GM19468 (cell line): Measurements from ENCODE around the gene LIPC.

Experiments used
- ATAC-seq: cut with Tn5 transposase; IDR thresholded peaks from one replicate; pipeline ENCODE4 v1.9.1; 2021; ENCODE audit warnings: mild to moderate bottlenecking, moderate library complexity, moderate number of reproducible peaks; ENCODE audit not compliant: unreplicated experiment; ENCODE audit errors: extremely low read depth

The LIPC gene

GRCh38 chr15:58432401-58432800 is 610 bp downstream of the LIPC start:
- ATAC-seq = no peak

GRCh38 chr15:58433597-58434333 is 2.0 kb downstream of the LIPC start:
- ATAC-seq = no peak

- ATAC-seq = no peak
Measured at GRCh38 chr15:58434334-58434875, 2.6 kb downstream of the LIPC start.

GRCh38 chr15:58436552-58436951 is 4.8 kb downstream of the LIPC start:
- no peak for ATAC-seq

GRCh38 chr15:58437531-58438105 is 5.8 kb downstream of the LIPC start:
- ATAC-seq = no peak

GRCh38 chr15:58438111-58438510 is 6.3 kb downstream of the LIPC start:
- ATAC-seq = no peak

- no peak for ATAC-seq
Measured at GRCh38 chr15:58438956-58439355, 7.2 kb downstream of the LIPC start.

DNA sequence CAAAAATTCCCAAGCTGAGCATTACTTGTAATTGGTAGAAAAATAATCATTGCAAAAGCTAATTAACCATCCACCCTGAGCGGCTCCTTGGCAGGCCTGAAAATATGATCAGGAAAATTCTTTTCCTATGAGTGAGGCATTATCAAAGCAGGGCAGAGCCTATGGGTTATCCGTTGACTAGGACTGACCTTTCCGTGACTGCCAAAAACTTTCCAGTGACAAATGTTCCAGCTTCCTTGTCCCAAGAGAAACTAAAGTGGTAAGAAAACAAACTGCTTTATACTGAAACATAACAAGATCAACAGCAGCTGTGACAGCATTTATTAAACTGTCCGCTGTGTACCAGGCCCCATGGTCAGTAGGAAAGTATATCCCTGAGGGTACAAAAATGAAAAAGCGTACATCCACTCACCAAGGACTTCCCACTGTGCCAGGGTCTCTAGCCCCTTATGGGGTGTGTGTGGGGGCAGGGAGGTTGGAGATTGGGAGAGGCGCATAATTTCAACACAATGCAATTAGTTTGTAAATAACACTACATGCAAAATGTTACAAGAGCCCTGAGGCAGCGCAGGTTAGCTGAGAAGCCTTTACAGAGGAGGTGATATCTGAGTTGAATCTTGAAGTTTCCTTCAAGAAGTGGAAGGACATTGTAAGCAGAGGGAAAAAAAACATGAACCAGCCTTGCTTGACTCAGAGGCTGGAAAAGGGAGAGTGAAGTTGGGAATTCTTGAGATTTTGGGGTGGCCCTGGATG is 8.5 kb downstream of the LIPC start:
- no peak for ATAC-seq

GRCh38 chr15:58440922-58441321 is 9.1 kb downstream of the LIPC start:
- no peak for ATAC-seq

DNA sequence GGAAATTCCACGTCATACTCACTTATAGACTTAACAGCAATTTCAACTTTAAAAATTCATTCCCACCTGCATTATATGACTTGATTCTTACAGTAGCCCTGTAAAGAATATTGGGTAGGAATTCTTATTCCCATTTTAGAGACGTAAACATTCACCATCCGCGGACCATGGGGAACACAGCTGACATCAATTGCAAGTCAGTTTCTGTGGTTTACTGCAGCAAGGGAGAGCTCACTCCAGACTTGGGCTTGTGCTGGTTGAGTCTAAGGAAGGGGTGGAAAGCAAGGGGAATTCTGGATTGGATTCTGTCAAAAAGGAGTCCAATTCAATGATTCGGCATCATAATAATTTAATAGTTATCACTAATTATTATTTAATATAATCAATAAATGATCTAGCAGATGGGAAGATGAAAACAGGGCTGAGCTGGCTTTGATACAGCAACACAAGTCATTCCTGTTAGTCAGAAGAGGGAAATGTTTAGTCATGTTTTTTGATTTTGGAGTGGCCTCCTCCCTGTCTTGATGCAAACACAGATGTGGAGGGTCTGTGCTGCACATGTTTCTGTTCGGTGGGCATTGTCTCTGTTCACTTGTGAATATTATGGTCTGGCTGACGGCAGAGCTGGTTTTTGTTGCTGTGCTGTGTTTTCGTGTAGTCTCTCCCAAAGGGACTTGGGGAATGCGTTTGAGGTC is 9.7 kb downstream of the LIPC start:
- ATAC-seq = no peak

DNA sequence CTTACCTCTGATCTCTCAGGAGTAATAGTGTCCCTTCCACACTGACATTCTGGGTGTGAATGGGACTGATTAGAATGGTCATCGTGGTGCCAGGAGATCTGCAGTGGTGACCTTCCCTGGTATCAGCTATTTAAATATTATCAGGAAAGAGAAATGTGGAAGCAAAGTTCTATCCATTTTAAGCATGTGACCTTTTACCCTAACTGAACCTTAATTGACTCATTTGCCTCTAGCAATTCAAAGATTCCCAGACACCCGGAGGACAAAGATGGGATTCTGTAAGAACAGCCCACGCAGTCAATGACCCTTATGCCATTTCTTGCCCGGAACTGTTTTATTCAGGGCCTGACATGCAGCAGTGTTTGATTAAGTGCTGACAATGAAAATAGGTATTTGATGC is 10.3 kb downstream of the LIPC start:
- ATAC-seq = no peak

DNA sequence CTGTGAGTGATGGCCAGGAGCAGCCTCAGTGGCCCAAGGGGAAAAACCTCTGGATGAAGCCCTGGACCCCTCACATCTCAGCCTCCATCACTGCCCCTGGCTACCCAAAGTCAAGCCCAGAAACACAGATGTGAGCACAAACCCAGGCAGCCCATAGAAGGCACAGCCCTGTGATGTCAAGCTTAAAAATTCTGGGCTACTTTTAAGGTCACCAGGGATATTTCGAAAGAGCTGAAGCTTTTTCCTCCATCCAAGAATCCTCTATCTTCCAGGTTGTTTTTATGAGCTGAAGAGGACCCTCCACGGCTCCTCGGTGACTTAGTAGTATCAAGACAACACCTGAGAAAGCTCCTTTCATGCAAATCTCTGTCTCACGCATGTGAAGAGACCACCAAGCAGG is 11.5 kb downstream of the LIPC start:
- no peak for ATAC-seq

DNA sequence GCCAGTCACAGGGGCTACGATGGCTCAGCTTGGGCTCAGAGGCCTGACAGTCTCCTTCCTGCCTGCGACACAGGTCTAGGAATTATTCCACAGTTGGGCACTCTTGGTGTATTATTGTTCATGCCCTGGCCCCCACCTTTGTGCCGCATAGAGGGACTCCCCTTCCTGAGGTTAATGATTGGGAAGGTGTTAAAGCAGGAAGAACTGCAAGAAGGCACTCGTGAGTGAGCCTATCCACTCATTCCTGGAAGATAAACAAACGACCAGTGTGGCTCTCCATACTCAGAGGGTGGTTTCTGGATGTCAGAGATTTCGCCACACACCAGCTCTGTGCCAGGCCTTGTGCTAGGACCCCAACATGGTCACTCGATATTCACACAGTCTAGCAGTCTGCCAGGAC is 12.3 kb downstream of the LIPC start:
- ATAC-seq = no peak

GRCh38 chr15:58444658-58445332 is 13.0 kb downstream of the LIPC start:
- no peak for ATAC-seq

DNA sequence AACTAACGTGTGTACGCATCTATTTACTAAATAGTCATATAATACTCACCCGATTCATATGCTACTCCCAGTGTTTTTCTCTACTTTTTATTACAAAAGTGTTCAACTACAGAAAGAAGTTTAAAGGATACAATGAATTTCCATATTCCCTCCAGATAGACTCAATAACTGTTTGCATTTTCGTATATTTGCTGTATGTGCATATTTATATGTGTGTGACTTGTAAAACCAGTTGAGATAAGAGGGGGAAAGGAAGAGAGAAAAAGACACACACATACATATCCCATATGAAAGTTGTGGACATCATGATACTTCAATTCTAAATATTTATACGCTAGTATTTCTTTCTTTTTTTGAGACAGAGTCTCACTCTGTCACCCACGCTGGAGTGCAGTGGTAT is 14.1 kb downstream of the LIPC start:
- no peak for ATAC-seq

- ATAC-seq = no peak
Measured at GRCh38 chr15:58446521-58446920, 14.7 kb downstream of the LIPC start.

DNA sequence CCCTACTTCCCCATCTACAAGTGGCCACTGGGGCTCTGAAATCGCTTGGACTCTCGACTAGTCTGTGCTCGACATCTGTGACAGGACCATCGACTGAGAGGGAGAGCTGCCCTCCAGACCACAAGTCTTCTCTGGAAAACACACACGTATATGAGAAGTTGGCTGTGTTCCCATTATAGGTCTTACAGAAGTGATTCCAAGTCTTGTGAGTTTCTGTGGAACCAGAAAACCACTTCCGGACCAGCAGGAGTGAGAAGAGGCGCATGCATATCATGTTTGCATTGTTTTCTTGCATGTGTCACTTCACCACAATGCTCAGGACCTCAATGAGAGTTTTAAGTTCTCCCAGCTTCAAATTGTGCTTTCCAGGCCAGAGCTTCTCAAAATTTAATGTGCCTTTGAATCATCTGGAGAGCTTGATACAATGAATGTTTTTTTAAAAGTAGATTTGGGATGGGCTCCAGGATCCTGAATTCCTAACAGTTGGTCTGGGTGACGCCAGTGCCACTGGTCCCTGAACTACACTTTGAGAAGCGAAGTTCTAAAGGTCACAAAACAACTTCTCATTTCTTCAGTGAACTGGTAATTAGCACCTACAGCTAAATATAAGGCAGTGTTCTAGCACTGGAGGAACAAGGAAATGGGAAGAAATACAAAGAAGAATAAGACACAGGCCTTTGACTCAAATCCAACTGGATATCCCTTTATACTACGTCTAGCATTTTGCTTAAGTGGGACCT is 15.7 kb downstream of the LIPC start:
- no peak for ATAC-seq

- ATAC-seq = no peak
Measured at GRCh38 chr15:58448331-58448730, 16.5 kb downstream of the LIPC start.

DNA sequence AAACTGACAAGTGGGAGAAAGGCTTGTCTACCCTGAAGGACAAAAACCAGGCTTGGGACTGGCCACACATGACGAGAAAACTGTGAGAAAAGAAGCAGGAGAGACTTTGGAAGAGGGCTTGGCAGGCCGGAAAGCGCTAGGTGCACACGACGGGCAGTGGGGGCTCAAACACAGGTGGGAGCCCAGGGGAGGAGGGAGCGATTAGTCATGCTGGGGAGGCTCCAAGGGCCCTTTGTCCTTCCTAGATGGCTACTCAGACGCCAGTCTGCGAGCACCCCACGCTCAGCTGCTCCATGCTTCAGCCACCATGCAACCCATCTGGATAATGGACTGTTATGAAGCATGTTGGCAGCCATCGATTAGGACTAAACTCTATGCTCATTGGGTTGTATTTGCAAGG is 17.1 kb downstream of the LIPC start:
- no peak for ATAC-seq
